ENCODE results near the gene EXOC3L1. TPM values are rescaled to one million over a fixed set of nuclear protein-coding genes. Genes with fewer than 3 reads are reported as not detected.

EXOC3L1 gene
- total RNA-seq, 2 experiments from 2014 or later: not detected

GRCh38 chr16:67188798-67189197 lies 1.1 kb downstream of the EXOC3L1 start:
- H3K4me1 ChIP-seq (ENCODE audit: insufficient read depth, low read length): peaks cover 42% of the 10 kb centered on the region
- H3K4me1 Mint-ChIP-seq (ENCODE audit: low read depth): peaks cover 37% of the 10 kb centered on the region
- ChIA-PET POLR2A (no interaction called here), CTCF (interaction anchor here (1.4 kb wide), 1 partner anchor 171 kb away, joined by 3 read pairs; no protein-coding TSS in a partner anchor)
- no peaks in the 10 kb centered on the region for H3K9me3 ChIP-seq (ENCODE audit: control insufficient read depth in 1 of 2, insufficient read depth in 1 of 2, low read length in 2 of 2)
- H3K27ac ChIP-seq (ENCODE audit: low read depth in 1 of 2, low read length in 2 of 2): no peak overlapping the region
- no peak overlapping the region for H3K4me3 Mint-ChIP-seq
- intact Hi-C loops (cut with DNase I, micrococcal nuclease): loop anchor here (5.0 to 10.0 kb wide), 2 partner anchors 171 to 174 kb away; no protein-coding TSS in a partner anchor
- H3K36me3 Mint-ChIP-seq (ENCODE audit: low read depth): peaks cover 15% of the 10 kb centered on the region
- no peak for ATAC-seq (ENCODE audit: poor library complexity)
- H3K9me3 Mint-ChIP-seq: no peaks in the 10 kb centered on the region
- peaks cover 10% of the 10 kb centered on the region for H3K36me3 ChIP-seq (ENCODE audit: insufficient read depth, low read length)
- DNase-seq: no peak
- no peaks in the 10 kb centered on the region for H3K27me3 Mint-ChIP-seq
- no peaks in the 10 kb centered on the region for H3K27me3 ChIP-seq (ENCODE audit: control insufficient read depth in 1 of 2, insufficient read depth in 2 of 2, low read length in 2 of 2)
- H3K4me3 ChIP-seq (ENCODE audit: low read length): no peak overlapping the region
- no peak for TF ChIP-seq CTCF (IDR thresholded peaks at IDR 0.05)
- no peak overlapping the region for H3K27ac Mint-ChIP-seq

- Histone ChIP-seq H3K27ac (ENCODE audit: low read depth in 1 of 2, low read length in 2 of 2) (no peak overlapping the region), H3K27me3 (ENCODE audit: control insufficient read depth in 1 of 2, insufficient read depth in 2 of 2, low read length in 2 of 2) (no peaks in the 10 kb centered on the region), H3K4me1 (ENCODE audit: insufficient read depth, low read length) (peaks cover 40% of the 10 kb centered on the region), H3K4me3 (ENCODE audit: low read length) (no peak overlapping the region), H3K36me3 (ENCODE audit: insufficient read depth, low read length) (peaks cover 5% of the 10 kb centered on the region), H3K9me3 (ENCODE audit: control insufficient read depth in 1 of 2, insufficient read depth in 1 of 2, low read length in 2 of 2) (no peaks in the 10 kb centered on the region)
- Mint-ChIP-seq H3K9me3 (no peaks in the 10 kb centered on the region), H3K4me3 (peak overlapping the region; percentile 60), H3K36me3 (ENCODE audit: low read depth) (peaks cover 10% of the 10 kb centered on the region), H3K4me1 (ENCODE audit: low read depth) (peaks cover 32% of the 10 kb centered on the region), H3K27me3 (no peaks in the 10 kb centered on the region), H3K27ac (no peak overlapping the region)
- ChIA-PET POLR2A (interaction anchor here (0.7 kb wide), 1 partner anchor 379 kb away, joined by 3 read pairs; no protein-coding TSS in a partner anchor), CTCF (interaction anchor here (1.4 kb wide), 1 partner anchor 170 kb away, joined by 3 read pairs; no protein-coding TSS in a partner anchor)
- intact Hi-C loops (cut with DNase I, micrococcal nuclease): loop anchor here (5.0 to 10.0 kb wide), 2 partner anchors 171 to 174 kb away; no protein-coding TSS in a partner anchor
- no peak for DNase-seq
- TF ChIP-seq CTCF (IDR thresholded peaks at IDR 0.05): no peak
- no peak for ATAC-seq (ENCODE audit: poor library complexity)
Observed at GRCh38 chr16:67188323-67188722, 1.6 kb downstream of the EXOC3L1 start.

- intact Hi-C loops (cut with DNase I, micrococcal nuclease): loop anchor here (5.0 to 10.0 kb wide), 2 partner anchors 170 to 173 kb away; no protein-coding TSS in a partner anchor
- Histone ChIP-seq H3K4me1 (ENCODE audit: insufficient read depth, low read length) (peaks cover 35% of the 10 kb centered on the region), H3K27me3 (ENCODE audit: control insufficient read depth in 1 of 2, insufficient read depth in 2 of 2, low read length in 2 of 2) (no peaks in the 10 kb centered on the region), H3K36me3 (ENCODE audit: insufficient read depth, low read length) (no peaks in the 10 kb centered on the region), H3K9me3 (ENCODE audit: control insufficient read depth in 1 of 2, insufficient read depth in 1 of 2, low read length in 2 of 2) (no peaks in the 10 kb centered on the region), H3K4me3 (ENCODE audit: low read length) (no peak overlapping the region), H3K27ac (ENCODE audit: low read depth in 1 of 2, low read length in 2 of 2) (no peak overlapping the region)
- peaks cover 5% of the 10 kb centered on the region for H3K36me3 Mint-ChIP-seq (ENCODE audit: low read depth)
- TF ChIP-seq CTCF (IDR thresholded peaks at IDR 0.05): no peak
- ATAC-seq (ENCODE audit: poor library complexity) (no peak), DNase-seq (no peak)
- ChIA-PET CTCF (no interaction called here), POLR2A (interaction anchor here (5.2 kb wide), 1 partner anchor 26 kb away, joined by 51 read pairs; the partner anchor contains the start of genes FBXL8 and TRADD)
- H3K4me1 Mint-ChIP-seq (ENCODE audit: low read depth): peaks cover 23% of the 10 kb centered on the region
- H3K4me3 Mint-ChIP-seq: no peak overlapping the region
- H3K27ac Mint-ChIP-seq: no peak overlapping the region
- H3K27me3 Mint-ChIP-seq: no peaks in the 10 kb centered on the region
- H3K9me3 Mint-ChIP-seq: no peaks in the 10 kb centered on the region
Observed at GRCh38 chr16:67187175-67187890, 2.6 kb downstream of the EXOC3L1 start.
